ENCODE results near the gene CXCL12.
A peak's percentile ranks its signal among the peaks of the same experiment; 100 is the strongest.

CXCL12 gene

DNA sequence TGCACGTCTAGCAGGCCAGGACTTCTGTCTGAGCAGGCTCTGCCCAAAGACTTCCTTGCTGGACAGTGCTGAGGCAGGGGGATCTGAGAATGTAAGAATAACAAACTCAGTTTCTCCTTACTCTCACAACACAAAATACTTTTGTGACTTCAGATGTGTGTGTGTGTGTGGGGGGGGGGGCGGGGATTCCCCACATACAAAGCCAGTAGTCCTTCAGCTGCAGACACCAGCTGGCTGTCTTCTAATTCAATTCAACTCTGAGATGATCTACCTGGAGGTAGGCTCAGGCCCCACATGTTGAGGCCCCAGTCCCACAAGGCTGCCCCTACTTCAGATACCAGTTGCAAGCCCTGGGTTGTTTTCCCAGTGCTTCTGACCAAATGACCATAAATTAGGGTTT, 4.7 kb upstream of the CXCL12 start:
- DNase-seq = no peak
- in situ Hi-C loops (cut with MboI; ENCODE audit: low pct_unique_long_range_greater_than_20kb, low sequenced_read_pairs) = loop anchor here (25.0 kb wide), 2 partner anchors 473 to 702 kb away; no protein-coding TSS in a partner anchor

DNA sequence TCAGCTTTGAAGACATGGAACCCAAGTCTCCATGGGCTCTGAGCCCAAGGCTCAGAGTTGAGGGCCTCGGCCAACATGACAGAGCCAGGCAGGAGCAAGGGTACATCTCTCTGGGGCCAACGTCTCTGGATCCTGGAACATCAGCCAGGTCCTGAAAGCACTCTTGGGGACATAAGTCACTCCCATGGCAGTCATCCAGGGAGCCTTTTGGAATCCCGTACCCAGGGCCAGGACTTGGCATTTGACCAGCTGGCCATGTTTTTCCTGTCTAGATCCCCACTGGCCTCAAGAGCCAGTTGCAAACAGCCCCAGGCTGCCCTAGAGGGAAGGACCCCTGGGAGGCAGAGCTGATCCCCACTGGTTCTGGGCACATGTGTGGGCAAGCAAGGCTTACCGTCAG, 4.3 kb upstream of the CXCL12 start:
- DNase-seq = no peak
- in situ Hi-C loops (cut with MboI; ENCODE audit: low pct_unique_long_range_greater_than_20kb, low sequenced_read_pairs) = loop anchor here (25.0 kb wide), 2 partner anchors 473 to 702 kb away; no protein-coding TSS in a partner anchor

DNA sequence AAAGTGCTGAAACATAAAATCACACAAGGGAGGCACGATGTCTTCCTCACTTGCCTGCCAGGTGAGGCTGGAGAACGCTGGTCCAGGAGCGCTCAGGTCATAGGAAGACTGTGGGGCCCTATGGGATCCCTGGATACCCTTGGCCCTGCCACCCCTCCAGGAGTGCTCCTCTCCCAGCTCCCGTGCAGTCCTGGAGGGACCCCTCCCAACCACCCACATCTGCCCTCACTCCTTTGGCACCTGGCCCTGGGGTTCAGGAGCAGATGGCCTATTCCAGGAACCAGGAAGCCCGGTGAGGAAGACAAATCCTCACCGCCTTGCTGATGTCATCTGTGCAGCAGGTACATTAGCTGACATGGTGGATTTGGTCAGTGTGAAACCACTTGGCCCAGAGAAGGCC, 3.7 kb upstream of the CXCL12 start:
- DNase-seq = no peak
- in situ Hi-C loops (cut with MboI; ENCODE audit: low pct_unique_long_range_greater_than_20kb, low sequenced_read_pairs) = loop anchor here (25.0 kb wide), 2 partner anchors 474 to 701 kb away; no protein-coding TSS in a partner anchor

DNA sequence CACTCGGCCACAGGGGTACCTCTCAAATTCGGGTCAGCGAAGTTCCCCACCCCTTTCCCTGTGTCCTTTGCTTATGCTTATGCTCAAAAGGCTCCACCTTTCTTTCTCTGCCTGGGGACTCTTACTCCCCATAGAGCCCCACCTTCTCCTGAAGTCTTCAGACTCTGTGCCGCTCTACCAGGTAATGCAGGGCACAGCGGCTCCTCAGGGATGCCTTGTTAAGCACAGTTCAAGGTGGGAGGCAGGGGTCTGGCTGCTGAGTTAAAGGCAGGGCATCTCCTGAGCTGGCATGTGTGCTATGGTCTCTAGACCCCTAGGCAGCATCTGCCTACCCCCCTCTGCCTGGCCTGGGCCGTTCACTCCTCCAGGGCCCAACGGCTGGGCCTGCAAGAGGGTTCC, 3.0 kb upstream of the CXCL12 start:
- in situ Hi-C loops (cut with MboI; ENCODE audit: low pct_unique_long_range_greater_than_20kb, low sequenced_read_pairs) = loop anchor here (25.0 kb wide), 2 partner anchors 474 to 701 kb away; no protein-coding TSS in a partner anchor
- no peak for DNase-seq

DNA sequence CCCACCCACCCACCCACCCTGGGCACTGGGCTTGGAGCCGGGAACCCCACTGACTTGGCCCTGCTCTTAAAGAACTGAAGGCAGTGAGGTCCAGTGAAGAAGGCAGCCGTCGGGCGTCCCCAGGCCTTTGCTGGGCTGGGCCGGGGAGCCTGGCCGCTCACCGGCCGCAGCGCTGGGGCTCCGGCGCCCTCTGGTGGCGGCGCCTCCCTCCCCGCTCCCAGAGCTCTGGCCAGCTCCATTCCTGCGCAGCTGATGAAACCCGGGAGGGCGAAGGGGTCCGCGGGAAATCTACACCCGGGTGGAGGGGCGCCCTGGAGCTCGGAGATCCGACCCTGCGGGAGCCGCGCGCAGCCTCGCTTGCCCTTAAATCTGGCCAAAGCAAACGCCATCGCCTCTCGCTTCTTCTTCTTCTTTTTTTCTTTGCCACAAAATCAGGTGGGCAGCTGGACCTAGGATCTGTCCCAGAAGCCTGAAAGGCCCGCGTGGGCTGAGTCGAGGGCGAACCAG, 1.7 kb upstream of the CXCL12 start:
- in situ Hi-C loops (cut with MboI; ENCODE audit: low pct_unique_long_range_greater_than_20kb, low sequenced_read_pairs) = loop anchor here (25.0 kb wide), 2 partner anchors 476 to 699 kb away; no protein-coding TSS in a partner anchor
- DNase-seq = peak; percentile 47

DNA sequence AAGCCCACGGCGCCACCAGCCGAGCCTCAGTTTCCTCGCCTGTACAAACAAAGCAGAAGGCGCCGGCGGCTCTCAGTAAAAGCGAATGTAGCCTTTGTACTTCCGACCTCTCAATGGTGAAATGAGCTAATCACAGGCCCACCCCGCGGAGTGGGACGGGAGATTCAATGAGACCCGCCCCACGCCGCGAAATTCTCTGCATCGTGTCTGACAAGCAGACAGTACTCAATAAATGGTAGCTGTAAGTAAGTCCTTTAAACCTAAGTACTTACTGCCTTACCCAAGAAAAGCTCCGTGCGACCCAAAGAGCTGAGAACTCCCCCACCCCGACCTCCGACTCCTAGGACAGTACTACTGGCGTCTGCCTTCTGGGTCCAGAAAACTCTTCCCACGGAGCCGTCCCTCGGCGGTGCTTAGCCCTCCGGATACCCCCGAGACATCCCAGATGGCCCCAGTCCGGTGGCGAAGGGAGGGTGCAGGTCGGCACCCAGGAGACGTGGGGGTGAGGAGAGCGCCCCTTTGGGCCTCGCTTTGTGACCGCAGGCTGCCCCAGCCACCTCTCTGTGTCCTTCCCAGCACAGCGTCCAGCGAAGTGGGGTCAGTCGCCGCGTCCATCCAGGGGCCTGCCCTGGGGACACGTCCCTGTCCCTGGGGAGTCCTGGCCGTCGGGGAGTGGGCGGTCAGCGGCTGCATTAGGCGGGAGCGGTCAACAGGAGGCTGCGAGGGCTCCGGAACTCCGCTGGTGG, 972 bp upstream of the CXCL12 start:
- in situ Hi-C loops (cut with MboI; ENCODE audit: low pct_unique_long_range_greater_than_20kb, low sequenced_read_pairs) = loop anchor here (25.0 kb wide), 2 partner anchors 476 to 699 kb away; no protein-coding TSS in a partner anchor
- DNase-seq = no peak

DNA sequence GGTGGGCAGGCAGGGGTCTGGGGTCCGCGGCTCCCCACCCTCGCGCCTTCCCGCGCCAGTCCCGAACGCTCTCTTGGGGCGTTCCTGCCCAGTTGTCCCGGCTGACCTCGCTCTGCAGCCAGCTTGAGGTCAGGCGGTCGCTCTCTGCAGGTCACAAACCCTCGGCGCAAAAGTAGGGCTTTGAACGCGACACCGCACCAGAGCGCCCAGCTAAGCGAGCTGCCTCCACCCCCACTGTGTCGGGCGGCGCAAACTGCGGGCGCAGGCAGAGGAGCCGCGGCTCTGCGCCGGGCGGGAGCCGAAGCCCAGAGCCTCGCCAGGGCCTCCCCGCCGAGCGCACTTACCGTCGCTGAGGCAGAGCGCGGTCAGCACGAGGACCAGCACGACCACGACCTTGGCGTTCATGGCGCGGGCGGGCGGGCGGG, 284 bp downstream of the CXCL12 start:
- in situ Hi-C loops (cut with MboI; ENCODE audit: low pct_unique_long_range_greater_than_20kb, low sequenced_read_pairs) = loop anchor here (25.0 kb wide), 2 partner anchors 478 to 697 kb away; no protein-coding TSS in a partner anchor
- DNase-seq = no peak

DNA sequence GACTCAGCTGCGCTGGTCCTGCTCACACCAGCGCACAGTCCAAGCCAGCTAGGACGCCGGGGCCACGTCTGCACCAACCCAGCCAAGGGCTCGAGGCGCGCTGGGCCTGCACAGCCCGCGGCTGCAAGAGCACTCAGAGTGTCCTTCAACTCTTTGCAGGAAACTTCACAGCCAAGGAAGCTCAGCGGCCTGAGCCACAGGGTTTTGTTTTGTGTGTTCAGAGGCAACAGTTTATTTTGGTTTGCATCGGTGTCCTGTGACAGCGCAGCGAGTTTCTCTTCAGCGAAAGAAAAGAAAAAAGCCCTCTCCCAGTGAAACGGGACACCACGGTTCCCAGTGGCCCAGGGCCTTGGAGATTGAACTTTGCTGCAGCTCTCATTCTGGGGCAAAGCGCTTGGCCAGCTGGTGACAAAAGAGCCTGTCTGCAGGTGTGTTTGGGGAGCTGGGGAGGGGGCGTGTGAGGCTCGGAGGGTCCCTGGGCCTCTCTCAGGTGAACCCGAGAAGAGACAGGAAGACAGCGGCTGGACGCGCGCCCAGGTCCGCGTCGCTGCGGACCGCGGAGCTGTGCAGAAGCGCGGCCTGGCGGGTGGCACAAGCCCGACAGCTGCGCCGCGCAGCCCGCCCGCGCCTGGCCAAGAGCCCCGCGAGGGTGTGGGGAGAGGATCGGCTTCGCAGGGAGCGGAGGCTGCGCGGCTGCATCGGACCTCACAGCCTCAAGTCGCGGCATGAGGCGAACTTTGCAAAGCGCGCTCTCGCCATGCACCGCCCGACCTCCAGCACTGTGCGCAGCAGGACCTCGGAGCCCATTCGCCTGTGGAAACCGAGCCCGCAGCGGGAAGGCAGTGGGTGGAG, 922 bp downstream of the CXCL12 start:
- no peak for DNase-seq
- in situ Hi-C loops (cut with MboI; ENCODE audit: low pct_unique_long_range_greater_than_20kb, low sequenced_read_pairs) = loop anchor here (25.0 kb wide), 2 partner anchors 478 to 697 kb away; no protein-coding TSS in a partner anchor

DNA sequence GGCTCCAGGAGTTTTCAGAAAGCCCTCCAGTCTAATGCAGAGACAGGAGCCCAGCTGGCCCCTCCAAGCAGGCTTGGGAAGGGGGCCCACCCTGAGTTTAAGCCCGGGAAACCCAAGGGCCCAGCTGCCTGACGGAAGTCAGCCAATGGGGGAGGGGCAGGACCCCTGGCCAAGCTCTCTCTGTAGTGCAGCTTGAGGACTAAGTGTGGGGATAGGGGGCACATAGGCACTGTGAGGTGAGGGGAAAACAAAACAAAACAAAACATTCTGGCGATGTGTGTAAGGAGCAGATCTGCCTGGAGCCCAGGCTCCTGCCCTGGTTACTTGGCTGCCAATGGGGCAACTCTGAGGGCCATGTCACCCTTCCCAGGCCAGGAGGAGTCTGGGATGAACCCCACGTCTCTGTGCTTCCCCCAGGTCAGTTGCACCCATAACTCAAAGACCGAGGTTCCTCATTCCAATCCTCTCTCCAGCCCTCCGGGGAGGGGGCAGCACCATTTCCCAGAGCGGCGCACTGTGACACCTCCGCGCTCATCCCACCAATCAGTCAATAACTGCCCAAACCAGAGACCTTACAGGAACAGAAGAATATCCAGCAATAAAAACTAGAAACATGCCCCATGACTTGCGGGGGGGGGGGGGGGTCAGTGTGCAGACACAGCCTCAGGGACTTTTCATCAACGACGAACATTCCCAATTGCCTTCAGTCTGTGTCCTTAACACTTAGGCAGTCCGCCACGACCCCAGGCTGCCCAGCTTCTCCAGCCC, 1.7 kb downstream of the CXCL12 start:
- in situ Hi-C loops (cut with MboI; ENCODE audit: low pct_unique_long_range_greater_than_20kb, low sequenced_read_pairs) = loop anchor here (25.0 kb wide), 2 partner anchors 479 to 696 kb away; no protein-coding TSS in a partner anchor
- DNase-seq = no peak

DNA sequence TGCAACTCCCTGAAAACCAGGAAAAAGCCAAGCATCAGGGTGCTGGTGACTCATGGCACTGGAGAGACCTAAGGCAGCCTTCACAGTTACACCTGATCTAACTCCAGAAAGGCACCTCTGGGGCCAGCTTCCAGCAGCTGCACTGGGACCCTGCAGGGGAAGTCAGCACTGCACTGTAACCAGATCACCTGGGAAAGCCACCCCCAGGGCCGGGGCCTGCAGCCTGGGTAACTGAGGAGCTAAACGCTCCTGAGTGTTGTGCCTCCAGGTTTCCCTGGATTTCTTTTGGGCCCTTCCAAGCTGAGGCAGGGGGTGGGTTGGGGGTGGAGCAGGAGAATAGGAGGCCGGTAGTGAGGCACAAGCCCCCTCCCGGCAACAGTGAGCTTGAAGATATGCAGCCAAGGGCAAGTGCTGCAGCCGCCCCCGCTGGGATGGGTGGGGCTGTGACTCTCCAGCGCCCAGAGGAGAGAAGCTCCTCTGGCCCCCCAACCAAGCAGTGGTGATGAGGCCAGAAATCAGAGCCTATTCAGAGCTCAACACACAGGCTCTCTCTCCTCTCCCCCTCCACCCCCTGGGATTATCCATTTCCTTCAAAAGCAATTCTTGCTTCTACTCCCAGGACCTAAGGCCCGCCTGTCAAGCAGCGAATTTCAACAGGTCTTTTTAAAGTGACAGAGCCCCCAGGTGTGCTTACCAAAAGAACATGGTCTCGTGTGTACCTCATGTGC, 2.6 kb downstream of the CXCL12 start:
- DNase-seq = no peak
- in situ Hi-C loops (cut with MboI; ENCODE audit: low pct_unique_long_range_greater_than_20kb, low sequenced_read_pairs) = loop anchor here (25.0 kb wide), 2 partner anchors 480 to 695 kb away; no protein-coding TSS in a partner anchor

DNA sequence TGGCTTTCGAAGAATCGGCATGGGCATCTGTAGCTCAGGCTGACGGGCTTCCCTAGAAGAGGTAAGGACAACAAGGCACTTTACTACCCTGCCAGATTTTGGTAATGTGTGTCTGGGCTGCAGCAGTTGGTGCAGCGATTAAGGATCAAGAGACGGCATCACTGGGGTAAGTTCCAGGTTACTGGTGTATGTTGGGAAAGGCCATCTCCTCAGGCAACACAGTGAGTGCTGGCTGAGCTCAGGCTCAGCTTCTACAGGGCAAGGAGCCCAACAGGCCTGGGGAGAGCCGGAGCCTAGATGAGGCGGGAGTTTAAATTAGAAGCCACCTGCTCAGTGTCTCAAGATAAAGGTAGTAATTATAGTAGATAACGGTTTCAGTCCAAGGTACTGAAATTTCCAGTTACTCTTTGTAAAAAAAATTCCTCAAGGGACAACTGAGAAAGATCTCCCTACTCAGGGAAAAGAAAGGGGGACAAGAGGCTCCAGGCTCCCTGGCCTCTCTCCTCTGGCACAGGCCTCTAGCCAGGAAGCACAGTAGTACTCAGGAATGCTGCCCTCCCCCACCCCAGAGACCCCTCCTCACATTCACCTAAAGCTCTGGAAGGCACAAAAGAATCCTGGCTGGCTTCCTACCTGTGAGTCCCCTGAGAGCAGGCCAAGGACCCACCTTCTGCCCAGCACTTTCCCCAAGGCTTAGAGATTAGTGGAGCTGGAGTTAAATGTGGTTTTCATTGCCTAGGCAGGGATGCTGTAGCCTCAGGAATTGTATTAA, 3.9 kb downstream of the CXCL12 start:
- in situ Hi-C loops (cut with MboI; ENCODE audit: low pct_unique_long_range_greater_than_20kb, low sequenced_read_pairs) = loop anchor here (25.0 kb wide), 2 partner anchors 481 to 694 kb away; no protein-coding TSS in a partner anchor
- DNase-seq = no peak

DNA sequence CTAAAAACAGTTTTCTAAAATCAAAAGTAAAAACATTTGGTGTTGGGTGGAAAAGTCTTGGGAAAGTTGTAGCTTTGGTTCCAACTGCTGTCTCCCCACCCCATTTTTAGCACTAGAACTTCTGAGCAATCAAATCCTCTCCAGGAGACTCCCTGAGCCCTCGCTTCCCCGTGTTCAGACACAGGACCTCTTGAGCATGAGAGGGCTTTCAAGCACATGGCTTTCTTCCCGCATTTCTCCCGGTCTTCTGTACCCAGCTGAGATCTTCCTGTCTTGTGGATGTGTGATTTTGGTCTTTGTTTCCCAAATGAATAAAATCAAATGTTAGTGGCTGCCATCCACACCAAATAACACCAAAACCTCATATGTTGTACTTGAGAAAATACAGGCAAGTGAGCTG, 5.0 kb downstream of the CXCL12 start:
- DNase-seq = no peak
- in situ Hi-C loops (cut with MboI; ENCODE audit: low pct_unique_long_range_greater_than_20kb, low sequenced_read_pairs) = loop anchor here (25.0 kb wide), 2 partner anchors 482 to 693 kb away; no protein-coding TSS in a partner anchor

DNA sequence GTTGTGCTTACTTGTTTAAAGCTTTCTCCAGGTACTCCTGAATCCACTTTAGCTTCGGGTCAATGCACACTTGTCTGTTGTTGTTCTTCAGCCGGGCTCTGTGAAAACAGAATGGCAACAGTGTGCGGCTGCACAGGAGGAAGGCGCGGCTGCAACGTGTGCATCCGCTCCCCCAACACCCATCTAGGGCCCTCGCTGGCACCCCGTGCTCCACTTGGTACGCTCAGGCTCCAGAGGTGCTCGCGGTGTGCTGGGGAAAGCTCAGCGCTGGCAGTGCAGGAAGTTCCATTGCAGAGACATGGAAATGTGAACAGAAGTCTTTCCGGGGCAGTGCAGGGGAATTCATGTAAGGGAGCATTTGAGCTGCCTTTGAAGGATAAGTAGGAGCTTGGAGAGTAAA, 6.3 kb downstream of the CXCL12 start:
- in situ Hi-C loops (cut with MboI; ENCODE audit: low pct_unique_long_range_greater_than_20kb, low sequenced_read_pairs) = loop anchor here (25.0 kb wide), 2 partner anchors 484 to 691 kb away; no protein-coding TSS in a partner anchor
- DNase-seq = no peak

DNA sequence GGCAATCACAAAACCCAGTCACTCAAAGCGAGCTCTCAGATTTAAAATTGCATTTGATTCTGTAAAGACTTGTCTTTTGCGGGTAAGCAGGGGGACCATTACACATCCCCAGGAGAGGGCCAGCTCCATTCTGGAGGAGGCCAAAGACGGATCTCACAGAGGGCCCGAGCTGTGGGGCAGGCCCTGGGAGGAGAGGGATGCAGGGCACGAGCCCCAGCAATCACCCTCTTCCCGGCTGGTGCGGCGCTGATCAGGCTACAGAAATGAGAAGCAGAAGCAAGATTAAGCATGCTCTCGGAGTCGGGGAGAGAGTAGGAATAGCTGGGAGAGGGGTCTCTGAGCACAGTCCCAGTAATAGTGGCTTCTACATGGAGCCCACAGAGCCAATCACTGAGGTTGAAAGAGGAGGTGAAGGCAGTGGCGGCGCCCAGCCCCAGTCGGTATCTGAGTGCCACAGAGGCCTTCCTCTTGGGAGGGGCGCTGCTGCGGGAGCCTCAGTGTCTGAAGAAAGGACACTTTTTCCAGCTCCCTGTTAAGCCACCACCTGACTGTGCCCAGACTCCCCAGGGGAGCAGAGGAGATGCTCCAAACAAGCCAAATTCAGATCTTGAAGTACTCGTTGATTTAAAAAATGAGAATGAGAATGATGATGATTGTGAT, 7.1 kb downstream of the CXCL12 start:
- in situ Hi-C loops (cut with MboI; ENCODE audit: low pct_unique_long_range_greater_than_20kb, low sequenced_read_pairs) = loop anchor here (25.0 kb wide), 2 partner anchors 485 to 690 kb away; no protein-coding TSS in a partner anchor
- no peak for DNase-seq

DNA sequence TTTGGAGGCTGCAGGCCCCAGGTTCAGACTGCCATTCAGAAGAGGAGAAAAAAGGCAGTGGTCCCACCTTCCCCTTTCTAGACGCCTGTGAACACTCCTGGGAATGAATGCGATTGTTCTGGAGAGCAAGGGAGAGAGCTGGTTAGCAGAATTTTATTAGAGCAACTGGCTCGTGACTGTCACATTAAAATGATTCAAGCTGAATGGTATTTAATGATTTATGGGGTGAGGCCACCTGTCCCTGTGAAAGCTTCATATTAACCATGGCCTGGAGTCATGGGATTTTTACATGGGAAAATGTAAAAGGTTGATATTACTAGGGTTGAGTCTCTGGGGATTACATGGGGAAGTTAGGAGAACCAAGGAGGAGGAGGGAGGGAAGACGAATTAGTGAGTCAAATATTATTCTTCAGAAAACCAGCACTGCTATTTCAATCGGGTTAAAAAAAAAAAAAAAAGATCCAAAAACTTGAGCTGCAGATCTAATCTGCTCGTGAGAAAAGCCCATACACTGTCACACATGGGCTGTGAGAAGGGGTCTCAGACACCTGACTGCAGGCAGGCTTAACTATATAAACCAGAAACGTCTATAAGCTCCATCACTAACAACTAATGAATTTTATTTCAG, 8.3 kb downstream of the CXCL12 start:
- in situ Hi-C loops (cut with MboI; ENCODE audit: low pct_unique_long_range_greater_than_20kb, low sequenced_read_pairs) = loop anchor here (25.0 kb wide), 2 partner anchors 486 to 689 kb away; no protein-coding TSS in a partner anchor
- no peak for DNase-seq

DNA sequence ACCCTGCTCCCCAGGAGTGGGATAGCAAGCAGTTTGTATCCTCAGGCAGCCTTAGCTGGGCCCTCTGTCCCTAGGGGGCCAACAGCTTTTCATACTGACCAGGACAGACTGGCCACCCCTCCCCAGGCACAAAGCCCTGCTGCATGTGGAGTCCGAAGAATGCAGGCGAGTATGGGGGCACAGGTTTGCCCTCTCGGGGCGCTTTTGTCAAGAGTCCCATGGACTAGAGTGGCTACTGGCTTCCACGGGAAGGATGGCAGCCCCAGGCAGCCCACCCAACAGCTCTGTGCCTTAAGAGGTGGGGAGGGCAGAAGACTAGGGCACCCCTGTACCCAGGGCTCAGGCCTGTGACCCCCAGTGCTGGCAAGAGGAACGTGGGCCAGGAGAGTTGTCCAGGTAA, 10.7 kb downstream of the CXCL12 start:
- in situ Hi-C loops (cut with MboI; ENCODE audit: low pct_unique_long_range_greater_than_20kb, low sequenced_read_pairs) = no loop called here
- DNase-seq = no peak

All from KBM-7 (cell line).